GM21528 (cell line): ENCODE results near the gene MUC2.

Experiments
- ATAC-seq: cut with Tn5 transposase; IDR thresholded peaks from one replicate; pipeline ENCODE4 v1.9.1; 2021; ENCODE audit warnings: mild to moderate bottlenecking, moderate library complexity; ENCODE audit not compliant: unreplicated experiment, low FRiP score

Gene MUC2

GRCh38 chr11:1085440-1086170 is 10.9 kb downstream of the MUC2 start:
- ATAC-seq = no peak

- ATAC-seq = no peak
These were observed 11.8 kb downstream of the MUC2 start for GRCh38 chr11:1086171-1087102.

GRCh38 chr11:1087279-1087960 is 12.7 kb downstream of the MUC2 start:
- no peak for ATAC-seq

- ATAC-seq = no peak
These were observed 13.6 kb downstream of the MUC2 start for GRCh38 chr11:1087961-1088926.

- no peak for ATAC-seq
These were observed 14.5 kb downstream of the MUC2 start for GRCh38 chr11:1088927-1089737.

GRCh38 chr11:1089738-1090599 is 15.3 kb downstream of the MUC2 start:
- ATAC-seq = no peak

- ATAC-seq = no peak
These were observed 16.1 kb downstream of the MUC2 start for GRCh38 chr11:1090600-1091331.

GRCh38 chr11:1091332-1092083 is 16.8 kb downstream of the MUC2 start:
- ATAC-seq = no peak

GRCh38 chr11:1092145-1092670 is 17.5 kb downstream of the MUC2 start:
- ATAC-seq = no peak

- no peak for ATAC-seq
These were observed 18.2 kb downstream of the MUC2 start for GRCh38 chr11:1092919-1093318.

GRCh38 chr11:1099519-1100355 is 25.1 kb downstream of the MUC2 start:
- no peak for ATAC-seq

- no peak for ATAC-seq
These were observed 26.0 kb downstream of the MUC2 start for GRCh38 chr11:1100417-1101245.

- ATAC-seq = no peak
These were observed 26.8 kb downstream of the MUC2 start for GRCh38 chr11:1101318-1102089.
